Trophoblast cell (in vitro differentiated cells and primary cell): ENCODE results near the gene OXTR.

ENCODE experiments used
- DNase-seq, 2 donors: peaks; one replicate each; pipeline ENCODE4 v3.0.0-alpha.2; 2016
- H2AFZ ChIP-seq: 2 replicates; pipeline ENCODE4 v1.6.1; 2013; ENCODE audit warnings: low read length, moderate library complexity, mild to moderate bottlenecking; ENCODE audit not compliant: insufficient read depth, poor library complexity
- H2AK5ac ChIP-seq: 2 replicates; pipeline ENCODE4 v1.6.1; 2013; ENCODE audit warnings: mild to moderate bottlenecking, low read length
- H2BK120ac ChIP-seq: 2 replicates; pipeline ENCODE4 v1.6.1; 2013; ENCODE audit warnings: low read length, mild to moderate bottlenecking, moderate library complexity; ENCODE audit not compliant: insufficient read depth, poor library complexity
- H2BK12ac ChIP-seq: 2 replicates; pipeline ENCODE4 v1.6.1; 2013; ENCODE audit warnings: mild to moderate bottlenecking, low read length, moderate library complexity
- H2BK5ac ChIP-seq: 2 replicates; pipeline ENCODE4 v1.6.1; 2013; ENCODE audit warnings: low read length, low read depth, moderate library complexity, mild to moderate bottlenecking; ENCODE audit not compliant: poor library complexity
- H3K14ac ChIP-seq: 2 replicates; pipeline ENCODE4 v1.6.1; 2013; ENCODE audit warnings: mild to moderate bottlenecking, low read length
- H3K18ac ChIP-seq: 2 replicates; pipeline ENCODE4 v1.6.1; 2013; ENCODE audit warnings: mild to moderate bottlenecking, low read length
- H3K23ac ChIP-seq: 2 replicates; pipeline ENCODE4 v1.6.1; 2013; ENCODE audit warnings: low read length
- H3K27ac ChIP-seq: 2 replicates; pipeline ENCODE4 v1.5.1; 2013; ENCODE audit warnings: low read depth, mild to moderate bottlenecking, inconsistent platforms, low read length, moderate library complexity
- H3K27me3 ChIP-seq: 2 replicates; pipeline ENCODE4 v1.6.1; 2013; ENCODE audit warnings: inconsistent platforms, mild to moderate bottlenecking, low read length, moderate library complexity; ENCODE audit not compliant: insufficient read depth
- H3K36me3 ChIP-seq, 2 experiments: 1 replicate in 1 of 2; 2 replicates in 1 of 2; pipeline ENCODE4 v1.6.1; 2013; ENCODE audit warnings: low read length in 2 of 2, mild to moderate bottlenecking in 2 of 2, moderate library complexity in 1 of 2; ENCODE audit not compliant: insufficient read depth in 2 of 2, control insufficient read depth in 1 of 2
- H3K4ac ChIP-seq: 2 replicates; pipeline ENCODE4 v1.6.1; 2013; ENCODE audit warnings: low read depth, mild to moderate bottlenecking, low read length, moderate library complexity
- H3K4me1 ChIP-seq, 2 experiments: 1 replicate in 1 of 2; 2 replicates in 1 of 2; pipeline ENCODE4 v1.6.1; 2013; ENCODE audit warnings: low read length in 2 of 2, mild to moderate bottlenecking in 2 of 2, moderate library complexity in 1 of 2; ENCODE audit not compliant: insufficient read depth in 2 of 2, control insufficient read depth in 1 of 2
- H3K4me2 ChIP-seq: 2 replicates; pipeline ENCODE4 v1.6.1; 2013; ENCODE audit warnings: inconsistent platforms, mild to moderate bottlenecking, low read length, moderate library complexity
- H3K4me3 ChIP-seq: 2 replicates; pipeline ENCODE4 v1.5.1; 2013; ENCODE audit warnings: mild to moderate bottlenecking, low read depth, low read length, inconsistent platforms
- H3K79me1 ChIP-seq: one replicate; pipeline ENCODE4 v1.6.1; 2013; ENCODE audit warnings: low read length
- H3K79me2 ChIP-seq: 2 replicates; pipeline ENCODE4 v1.6.1; 2013; ENCODE audit warnings: low read length, mild to moderate bottlenecking; ENCODE audit not compliant: control insufficient read depth, insufficient read depth, poor library complexity
- H3K9ac ChIP-seq: 2 replicates; pipeline ENCODE4 v1.6.1; 2013; ENCODE audit warnings: mild to moderate bottlenecking, low read length
- H3K9me3 ChIP-seq: 2 replicates; pipeline ENCODE4 v1.6.1; 2013; ENCODE audit warnings: low read depth, mild to moderate bottlenecking, control low read depth, inconsistent platforms, low read length; ENCODE audit not compliant: insufficient read depth
- H4K12ac ChIP-seq: 2 replicates; pipeline ENCODE4 v1.6.1; 2013; ENCODE audit warnings: low read depth, mild to moderate bottlenecking, low read length, moderate library complexity
- H4K8ac ChIP-seq: 2 replicates; pipeline ENCODE4 v1.6.1; 2013; ENCODE audit warnings: low read depth, mild to moderate bottlenecking, low read length, moderate library complexity
- H4K91ac ChIP-seq: one replicate; pipeline ENCODE4 v1.6.1; 2013; ENCODE audit warnings: low read depth, mild to moderate bottlenecking, low read length, moderate library complexity
- WGBS: extraction: QIAGEN DNeasy Blood & Tissue Kit; methylation state at CpG from one replicate; pipeline ENCODE4 v1.1.7; 2013; ENCODE audit warnings: missing lambda C conversion rate; ENCODE audit not compliant: insufficient read length, insufficient coverage; ENCODE audit errors: extremely low coverage; 5-methylcytosine and 5-hydroxymethylcytosine counted together

The OXTR gene

DNA sequence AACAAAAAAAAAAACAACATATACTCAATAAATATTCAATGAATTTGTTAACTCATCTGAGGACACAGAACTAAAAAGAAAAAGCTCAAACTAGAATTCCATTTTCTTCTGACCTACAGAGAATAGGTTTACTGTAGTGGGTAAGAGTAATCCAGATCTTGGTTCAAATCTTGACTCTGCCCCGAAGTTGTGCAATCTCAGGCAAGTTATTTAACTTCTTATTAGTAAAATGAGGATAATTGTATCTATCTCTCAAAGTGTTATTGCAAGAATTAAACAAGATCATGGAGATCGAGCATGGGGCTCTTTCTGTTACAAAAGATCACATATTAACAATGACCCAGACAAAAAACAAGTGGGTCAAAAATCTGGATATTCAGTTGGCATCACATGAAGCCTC is 41.1 kb upstream of the OXTR start:
- H2BK120ac ChIP-seq: no peak overlapping the region
- H4K8ac ChIP-seq: no peak overlapping the region
- H3K27ac ChIP-seq: no peak overlapping the region
- no peak overlapping the region for H3K18ac ChIP-seq
- no CpG with 5 or more reads among the region's 2 CpGs for WGBS
- H3K4ac ChIP-seq: no peak overlapping the region
- no peaks in the 10 kb centered on the region for H3K27me3 ChIP-seq
- H3K4me1 ChIP-seq: peaks cover 0 to 4% of the 10 kb centered on the region in 2 experiments
- H4K12ac ChIP-seq: no peak overlapping the region
- no peak overlapping the region for H2BK5ac ChIP-seq
- H3K4me3 ChIP-seq: no peak overlapping the region
- H4K91ac ChIP-seq: no peak overlapping the region
- H3K9me3 ChIP-seq: no peaks in the 10 kb centered on the region
- no peak overlapping the region for H2BK12ac ChIP-seq
- no peak overlapping the region for H3K9ac ChIP-seq
- H3K14ac ChIP-seq: no peak overlapping the region
- H3K36me3 ChIP-seq: no peaks in the 10 kb centered on the region
- no peaks in the 10 kb centered on the region for H3K79me1 ChIP-seq
- no peak overlapping the region for H3K23ac ChIP-seq
- no peak overlapping the region for H2AFZ ChIP-seq
- H3K79me2 ChIP-seq: no peaks in the 10 kb centered on the region
- H3K4me2 ChIP-seq: no peak overlapping the region
- DNase-seq: no peak
- H2AK5ac ChIP-seq: no peak overlapping the region

- no peak overlapping the region for H2BK12ac ChIP-seq
- no peaks in the 10 kb centered on the region for H3K36me3 ChIP-seq
- H2AK5ac ChIP-seq: no peak overlapping the region
- peaks cover 0 to 4% of the 10 kb centered on the region in 2 experiments for H3K4me1 ChIP-seq
- H3K9me3 ChIP-seq: no peaks in the 10 kb centered on the region
- H3K4me2 ChIP-seq: no peak overlapping the region
- no peak overlapping the region for H3K27ac ChIP-seq
- WGBS: no CpG with 5 or more reads among the region's 2 CpGs
- H3K18ac ChIP-seq: no peak overlapping the region
- no peak overlapping the region for H4K91ac ChIP-seq
- H4K12ac ChIP-seq: no peak overlapping the region
- H2AFZ ChIP-seq: no peak overlapping the region
- H3K4ac ChIP-seq: no peak overlapping the region
- no peak overlapping the region for H2BK5ac ChIP-seq
- no peak for DNase-seq
- H3K79me2 ChIP-seq: no peaks in the 10 kb centered on the region
- no peak overlapping the region for H4K8ac ChIP-seq
- no peak overlapping the region for H3K9ac ChIP-seq
- H3K14ac ChIP-seq: no peak overlapping the region
- no peaks in the 10 kb centered on the region for H3K27me3 ChIP-seq
- no peak overlapping the region for H3K4me3 ChIP-seq
- H3K79me1 ChIP-seq: no peaks in the 10 kb centered on the region
- H3K23ac ChIP-seq: no peak overlapping the region
- H2BK120ac ChIP-seq: no peak overlapping the region
Observed at GRCh38 chr3:8805774-8806173, 36.4 kb upstream of the OXTR start.

DNA sequence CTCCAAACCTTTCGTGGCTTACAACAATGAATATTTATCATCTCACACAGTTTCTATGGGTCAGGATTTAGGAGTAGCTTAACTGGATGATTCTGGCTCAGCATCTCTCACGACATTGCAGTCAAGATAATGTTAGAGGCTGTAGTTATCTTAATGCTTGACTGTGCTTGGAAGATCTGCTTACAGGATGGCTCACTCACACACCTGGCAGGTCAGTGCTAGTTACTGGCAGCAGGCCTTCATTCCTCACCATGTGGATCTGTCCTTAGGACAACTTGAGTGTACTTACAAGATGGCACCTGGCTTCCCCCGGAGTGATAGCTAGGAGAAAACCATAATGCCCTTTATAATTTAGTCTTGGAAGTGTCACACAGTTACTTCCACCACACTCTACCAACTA is 32.8 kb upstream of the OXTR start:
- no CpG with 5 or more reads among the region's 3 CpGs for WGBS
- no peak overlapping the region for H4K91ac ChIP-seq
- no peak for DNase-seq

DNA sequence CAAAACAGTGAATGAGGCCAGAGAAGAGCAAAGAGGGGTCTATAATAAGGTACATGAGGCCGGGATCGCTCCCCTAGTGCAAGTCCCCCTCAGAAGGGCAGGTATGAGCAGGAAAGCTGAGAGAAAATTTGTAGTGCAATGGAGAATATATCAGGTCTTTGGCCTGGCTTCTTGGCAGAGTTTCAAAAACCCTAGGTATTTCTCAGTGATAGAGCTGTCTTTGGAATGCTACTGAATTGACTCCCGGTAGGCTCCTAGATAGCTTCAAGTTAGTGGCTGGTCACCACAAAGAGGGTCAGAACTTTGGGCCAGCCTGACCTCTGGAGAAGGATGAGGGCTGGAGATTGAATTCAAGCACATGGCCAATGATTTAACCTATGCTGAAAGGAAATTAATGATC is 30.6 kb upstream of the OXTR start:
- H2BK120ac ChIP-seq: no peak overlapping the region
- no peak overlapping the region for H3K18ac ChIP-seq
- no peak overlapping the region for H3K14ac ChIP-seq
- DNase-seq: peak in 1 of 2 donors; percentile 52
- H2BK5ac ChIP-seq: no peak overlapping the region
- no peaks in the 10 kb centered on the region for H3K79me2 ChIP-seq
- no CpG with 5 or more reads among the region's 3 CpGs for WGBS
- H3K79me1 ChIP-seq: no peaks in the 10 kb centered on the region
- H2AK5ac ChIP-seq: no peak overlapping the region
- no peak overlapping the region for H3K9ac ChIP-seq
- no peak overlapping the region for H3K23ac ChIP-seq
- H3K27me3 ChIP-seq: no peaks in the 10 kb centered on the region
- H3K4me2 ChIP-seq: no peak overlapping the region
- no peak overlapping the region for H3K4me3 ChIP-seq
- no peak overlapping the region for H4K8ac ChIP-seq
- no peaks in the 10 kb centered on the region for H3K9me3 ChIP-seq
- no peaks in the 10 kb centered on the region for H3K4me1 ChIP-seq
- no peak overlapping the region for H2AFZ ChIP-seq
- no peak overlapping the region for H4K12ac ChIP-seq
- no peak overlapping the region for H2BK12ac ChIP-seq
- no peaks in the 10 kb centered on the region for H3K36me3 ChIP-seq
- H3K27ac ChIP-seq: no peak overlapping the region
- H4K91ac ChIP-seq: no peak overlapping the region
- no peak overlapping the region for H3K4ac ChIP-seq

More for the DNA sequence above, 32.8 kb upstream of the OXTR start:
- Histone ChIP-seq H2BK120ac (no peak overlapping the region), H3K79me2 (no peaks in the 10 kb centered on the region), H4K12ac (no peak overlapping the region), H3K4me3 (no peak overlapping the region), H3K27me3 (no peaks in the 10 kb centered on the region), H3K4me1 (no peaks in the 10 kb centered on the region), H3K4ac (no peak overlapping the region), H4K8ac (no peak overlapping the region), H3K27ac (no peak overlapping the region), H3K9me3 (no peaks in the 10 kb centered on the region), H3K79me1 (no peaks in the 10 kb centered on the region), H2AK5ac (no peak overlapping the region), H3K4me2 (no peak overlapping the region), H3K23ac (no peak overlapping the region), H3K36me3 (no peaks in the 10 kb centered on the region), H3K18ac (no peak overlapping the region), H3K9ac (no peak overlapping the region), H3K14ac (no peak overlapping the region), H2BK12ac (no peak overlapping the region), H2BK5ac (no peak overlapping the region), H2AFZ (no peak overlapping the region)
